ENCODE data around the gene SEL1L3.

GRCh38 chr4:25807102-25807728 is 55.6 kb downstream of the SEL1L3 start:
- no peak for TF ChIP-seq POLR2A (IDR thresholded peaks at IDR 0.05)
- TF ChIP-seq, protein P1, sequence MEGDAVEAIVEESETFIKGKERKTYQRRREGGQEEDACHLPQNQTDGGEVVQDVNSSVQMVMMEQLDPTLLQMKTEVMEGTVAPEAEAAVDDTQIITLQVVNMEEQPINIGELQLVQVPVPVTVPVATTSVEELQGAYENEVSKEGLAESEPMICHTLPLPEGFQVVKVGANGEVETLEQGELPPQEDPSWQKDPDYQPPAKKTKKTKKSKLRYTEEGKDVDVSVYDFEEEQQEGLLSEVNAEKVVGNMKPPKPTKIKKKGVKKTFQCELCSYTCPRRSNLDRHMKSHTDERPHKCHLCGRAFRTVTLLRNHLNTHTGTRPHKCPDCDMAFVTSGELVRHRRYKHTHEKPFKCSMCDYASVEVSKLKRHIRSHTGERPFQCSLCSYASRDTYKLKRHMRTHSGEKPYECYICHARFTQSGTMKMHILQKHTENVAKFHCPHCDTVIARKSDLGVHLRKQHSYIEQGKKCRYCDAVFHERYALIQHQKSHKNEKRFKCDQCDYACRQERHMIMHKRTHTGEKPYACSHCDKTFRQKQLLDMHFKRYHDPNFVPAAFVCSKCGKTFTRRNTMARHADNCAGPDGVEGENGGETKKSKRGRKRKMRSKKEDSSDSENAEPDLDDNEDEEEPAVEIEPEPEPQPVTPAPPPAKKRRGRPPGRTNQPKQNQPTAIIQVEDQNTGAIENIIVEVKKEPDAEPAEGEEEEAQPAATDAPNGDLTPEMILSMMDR (IDR thresholded peaks at IDR 0.05 in 4 of 5, conservative IDR thresholded peaks at IDR 0.05 in 1 of 5), result no peak

Data from gastrocnemius medialis (tissue), 4 donors.